Measurements from ENCODE around the gene ANO1.

The ANO1 gene

DNA sequence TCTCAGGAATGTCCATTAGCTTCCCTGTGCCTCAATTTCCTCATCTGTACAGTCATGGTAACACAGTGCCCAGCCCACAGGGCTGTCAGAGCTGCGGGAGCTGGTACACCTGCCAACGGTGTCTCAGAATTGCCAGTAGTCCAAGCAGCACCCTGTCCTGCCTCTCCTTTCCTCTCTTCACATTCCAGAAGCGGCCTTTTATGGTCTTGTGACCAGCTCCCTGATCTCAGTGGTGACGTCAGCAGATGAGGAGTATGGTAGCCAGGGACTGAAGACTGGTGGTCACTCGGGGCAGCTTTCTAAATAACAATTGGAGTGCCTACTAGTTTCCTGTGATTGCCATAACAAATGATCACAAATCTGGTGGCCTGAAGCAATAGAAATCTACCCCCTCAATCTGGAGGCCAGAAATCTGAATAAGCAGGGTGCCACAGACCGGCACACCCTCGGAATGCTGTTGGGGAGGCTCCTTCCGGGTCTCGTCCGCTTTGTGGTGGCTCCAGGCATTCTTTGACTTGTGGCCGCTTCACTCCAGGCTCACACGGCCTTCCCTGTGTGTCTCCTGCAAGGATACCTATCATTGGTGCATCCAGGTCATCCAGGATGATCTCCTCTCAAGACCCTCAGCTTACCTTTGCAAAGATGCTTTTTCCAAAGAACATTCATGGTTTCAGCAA is 127.1 kb downstream of the ANO1 start:
- H3K4me3 ChIP-seq (ENCODE audit: low read depth, low read length, poor library complexity, severe bottlenecking), result peak overlapping the region; percentile 98
- H3K36me3 ChIP-seq (ENCODE audit: insufficient read depth, low read length), result peaks cover 51% of the 10 kb centered on the region
- H3K4me1 ChIP-seq (ENCODE audit: insufficient read depth, low read length, severe bottlenecking), result peaks cover 15% of the 10 kb centered on the region
- H3F3A ChIP-seq (ENCODE audit: insufficient read depth, low read length), result no peaks in the 10 kb centered on the region
- TF ChIP-seq EZH2 (IDR thresholded peaks at IDR 0.05; ENCODE audit: borderline replicate concordance, low read length), result no peak
- TF ChIP-seq, protein P1, sequence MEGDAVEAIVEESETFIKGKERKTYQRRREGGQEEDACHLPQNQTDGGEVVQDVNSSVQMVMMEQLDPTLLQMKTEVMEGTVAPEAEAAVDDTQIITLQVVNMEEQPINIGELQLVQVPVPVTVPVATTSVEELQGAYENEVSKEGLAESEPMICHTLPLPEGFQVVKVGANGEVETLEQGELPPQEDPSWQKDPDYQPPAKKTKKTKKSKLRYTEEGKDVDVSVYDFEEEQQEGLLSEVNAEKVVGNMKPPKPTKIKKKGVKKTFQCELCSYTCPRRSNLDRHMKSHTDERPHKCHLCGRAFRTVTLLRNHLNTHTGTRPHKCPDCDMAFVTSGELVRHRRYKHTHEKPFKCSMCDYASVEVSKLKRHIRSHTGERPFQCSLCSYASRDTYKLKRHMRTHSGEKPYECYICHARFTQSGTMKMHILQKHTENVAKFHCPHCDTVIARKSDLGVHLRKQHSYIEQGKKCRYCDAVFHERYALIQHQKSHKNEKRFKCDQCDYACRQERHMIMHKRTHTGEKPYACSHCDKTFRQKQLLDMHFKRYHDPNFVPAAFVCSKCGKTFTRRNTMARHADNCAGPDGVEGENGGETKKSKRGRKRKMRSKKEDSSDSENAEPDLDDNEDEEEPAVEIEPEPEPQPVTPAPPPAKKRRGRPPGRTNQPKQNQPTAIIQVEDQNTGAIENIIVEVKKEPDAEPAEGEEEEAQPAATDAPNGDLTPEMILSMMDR (IDR thresholded peaks at IDR 0.05; ENCODE audit: low read length), result no peak
- no peak overlapping the region for H3K27ac ChIP-seq (ENCODE audit: low read depth, low read length, poor library complexity, severe bottlenecking)
- H2AFZ ChIP-seq (ENCODE audit: low read length), result no peak overlapping the region
- H3K79me2 ChIP-seq (ENCODE audit: insufficient read depth, low read length), result peaks cover 15% of the 10 kb centered on the region
- H3K27me3 ChIP-seq (ENCODE audit: insufficient read depth, low read length), result no peaks in the 10 kb centered on the region
- H3K9ac ChIP-seq (ENCODE audit: low read length), result no peak overlapping the region
- no peaks in the 10 kb centered on the region for H3K9me3 ChIP-seq (ENCODE audit: low read length)
- no peaks in the 10 kb centered on the region for H3K9me2 ChIP-seq (ENCODE audit: low read depth, low read length)
- peaks cover 4% of the 10 kb centered on the region; the same call in 1 of the 2 replicates for H4K20me1 ChIP-seq (ENCODE audit: insufficient read depth, low read length)
- peak overlapping the region; percentile 99 for H3K4me2 ChIP-seq (ENCODE audit: low read length)

DNA sequence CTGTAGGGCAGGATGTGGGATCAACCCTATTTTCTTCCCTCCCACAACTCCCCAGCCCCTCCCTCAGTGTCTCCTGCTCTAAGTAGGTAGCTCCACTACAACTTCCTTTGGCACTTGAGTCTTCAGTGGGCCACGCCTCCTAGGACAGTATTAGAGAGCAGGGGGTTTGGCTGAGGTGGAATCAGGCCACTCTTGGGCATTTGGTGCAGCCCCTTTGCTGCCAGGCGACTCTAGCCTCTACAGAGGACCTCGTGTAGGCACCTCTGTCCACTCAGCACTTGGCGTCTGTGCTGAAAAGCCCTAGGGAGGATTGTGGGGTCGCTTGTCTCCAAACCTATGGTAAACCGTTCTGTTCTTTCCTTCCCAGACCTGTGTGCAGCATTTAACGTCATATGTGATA is 127.6 kb downstream of the ANO1 start:
- Histone ChIP-seq H3K4me3 (ENCODE audit: low read depth, low read length, poor library complexity, severe bottlenecking) (no peak overlapping the region), H3K9me3 (ENCODE audit: low read length) (no peaks in the 10 kb centered on the region), H3K36me3 (ENCODE audit: insufficient read depth, low read length) (peaks cover 51% of the 10 kb centered on the region), H3K27me3 (ENCODE audit: insufficient read depth, low read length) (no peaks in the 10 kb centered on the region), H3K4me1 (ENCODE audit: insufficient read depth, low read length, severe bottlenecking) (peaks cover 15% of the 10 kb centered on the region), H3K9ac (ENCODE audit: low read length) (no peak overlapping the region), H2AFZ (ENCODE audit: low read length) (no peak overlapping the region), H3F3A (ENCODE audit: insufficient read depth, low read length) (no peaks in the 10 kb centered on the region), H3K9me2 (ENCODE audit: low read depth, low read length) (no peaks in the 10 kb centered on the region), H3K27ac (ENCODE audit: low read depth, low read length, poor library complexity, severe bottlenecking) (no peak overlapping the region), H3K79me2 (ENCODE audit: insufficient read depth, low read length) (peaks cover 15% of the 10 kb centered on the region), H4K20me1 (ENCODE audit: insufficient read depth, low read length) (peaks cover 4% of the 10 kb centered on the region; the same call in 1 of the 2 replicates), H3K4me2 (ENCODE audit: low read length) (no peak overlapping the region)
- TF ChIP-seq, protein P1 (IDR thresholded peaks at IDR 0.05; ENCODE audit: low read length), result no peak
- no peak for TF ChIP-seq EZH2 (IDR thresholded peaks at IDR 0.05; ENCODE audit: borderline replicate concordance, low read length)

DNA sequence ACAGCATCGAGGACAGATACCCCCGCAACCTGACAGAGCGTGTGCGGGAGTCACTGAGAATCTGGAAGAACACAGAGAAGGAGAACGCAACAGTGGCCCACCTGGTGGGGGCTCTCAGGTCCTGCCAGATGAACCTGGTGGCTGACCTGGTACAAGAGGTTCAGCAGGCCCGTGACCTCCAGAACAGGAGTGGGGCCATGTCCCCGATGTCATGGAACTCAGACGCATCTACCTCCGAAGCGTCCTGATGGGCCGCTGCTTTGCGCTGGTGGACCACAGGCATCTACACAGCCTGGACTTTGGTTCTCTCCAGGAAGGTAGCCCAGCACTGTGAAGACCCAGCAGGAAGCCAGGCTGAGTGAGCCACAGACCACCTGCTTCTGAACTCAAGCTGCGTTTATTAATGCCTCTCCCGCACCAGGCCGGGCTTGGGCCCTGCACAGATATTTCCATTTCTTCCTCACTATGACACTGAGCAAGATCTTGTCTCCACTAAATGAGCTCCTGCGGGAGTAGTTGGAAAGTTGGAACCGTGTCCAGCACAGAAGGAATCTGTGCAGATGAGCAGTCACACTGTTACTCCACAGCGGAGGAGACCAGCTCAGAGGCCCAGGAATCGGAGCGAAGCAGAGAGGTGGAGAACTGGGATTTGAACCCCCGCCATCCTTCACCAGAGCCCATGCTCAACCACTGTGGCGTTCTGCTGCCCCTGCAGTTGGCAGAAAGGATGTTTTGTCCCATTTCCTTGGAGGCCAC is 128.3 kb downstream of the ANO1 start:
- Histone ChIP-seq H3K9ac (ENCODE audit: low read length) (no peak overlapping the region), H3K4me3 (ENCODE audit: low read depth, low read length, poor library complexity, severe bottlenecking) (no peak overlapping the region), H3K27me3 (ENCODE audit: insufficient read depth, low read length) (no peaks in the 10 kb centered on the region), H3F3A (ENCODE audit: insufficient read depth, low read length) (no peaks in the 10 kb centered on the region), H3K4me1 (ENCODE audit: insufficient read depth, low read length, severe bottlenecking) (peaks cover 15% of the 10 kb centered on the region), H3K27ac (ENCODE audit: low read depth, low read length, poor library complexity, severe bottlenecking) (no peak overlapping the region), H2AFZ (ENCODE audit: low read length) (no peak overlapping the region), H4K20me1 (ENCODE audit: insufficient read depth, low read length) (peaks cover 4% of the 10 kb centered on the region; the same call in 1 of the 2 replicates), H3K4me2 (ENCODE audit: low read length) (no peak overlapping the region), H3K36me3 (ENCODE audit: insufficient read depth, low read length) (peaks cover 51% of the 10 kb centered on the region), H3K9me2 (ENCODE audit: low read depth, low read length) (no peaks in the 10 kb centered on the region), H3K79me2 (ENCODE audit: insufficient read depth, low read length) (peaks cover 15% of the 10 kb centered on the region), H3K9me3 (ENCODE audit: low read length) (no peaks in the 10 kb centered on the region)
- TF ChIP-seq, protein P1 (IDR thresholded peaks at IDR 0.05; ENCODE audit: low read length), result no peak
- no peak for TF ChIP-seq EZH2 (IDR thresholded peaks at IDR 0.05; ENCODE audit: borderline replicate concordance, low read length)
